IMR-90 (cell line): ENCODE results near the gene GRM8. TPM values are rescaled to one million over a fixed set of nuclear protein-coding genes. Genes with fewer than 3 reads are reported as not detected.

ENCODE experiments used
- ATAC-seq: fragments of 200-7000 bp; cut with Tn5 transposase; 2 replicates; pipeline ENCODE4 v1.9.1; 2020; ENCODE audit warnings: low read depth, mild to moderate bottlenecking, moderate library complexity
- BruUV-seq: library from RNA; stranded (reverse); fragments of 400-500 nt; replicated peaks from 2 replicates; lab custom pipeline; 2021; lab: Mats Ljungman, UMichigan
- CTCF ChIA-PET: fragments of 300-600 bp; formaldehyde crosslinking; extraction: SDS; loops from one replicate; lab custom pipeline; 2021; ENCODE audit warnings: antibody characterized with exemption; lab: Yijun Ruan, JAX
- POLR2A ChIA-PET: fragments of 300-600 bp; sonication (Branson Sonifier 250); formaldehyde crosslinking; loops from one replicate; lab custom pipeline; 2022; ENCODE audit warnings: antibody characterized with exemption; ENCODE audit not compliant: unreplicated experiment; lab: Charles Lee
- DNase-seq: peaks from one replicate; pipeline ENCODE4 v3.0.0; 2013
- H2AFZ ChIP-seq: replicated peaks from 2 replicates; pipeline ENCODE3; 2013; ENCODE audit warnings: low read length, mild to moderate bottlenecking; ENCODE audit not compliant: poor library complexity
- H2AK5ac ChIP-seq: 2 replicates; pipeline ENCODE4 v1.6.1; 2013; ENCODE audit warnings: low read depth, low read length, inconsistent platforms
- H2AK9ac ChIP-seq: replicated peaks from 2 replicates; pipeline ENCODE3; 2013; ENCODE audit warnings: mild to moderate bottlenecking, low read depth, low read length, moderate library complexity; ENCODE audit not compliant: poor library complexity
- H2BK120ac ChIP-seq: 2 replicates; pipeline ENCODE4 v1.6.1; 2013; ENCODE audit warnings: low read depth, low read length, inconsistent platforms
- H2BK15ac ChIP-seq: 3 replicates; pipeline ENCODE4 v1.6.1; 2013; ENCODE audit warnings: low read depth, low read length, inconsistent platforms
- H2BK20ac ChIP-seq: 2 replicates; pipeline ENCODE4 v1.6.1; 2013; ENCODE audit warnings: low read depth, mild to moderate bottlenecking, inconsistent platforms, low read length, moderate library complexity
- H2BK5ac ChIP-seq: 2 replicates; pipeline ENCODE4 v1.6.1; 2013; ENCODE audit warnings: mild to moderate bottlenecking, low read depth, low read length, inconsistent platforms; ENCODE audit not compliant: poor library complexity, severe bottlenecking
- H3K14ac ChIP-seq: replicated peaks from 2 replicates; pipeline ENCODE4 v1.6.1; 2013; ENCODE audit warnings: low read depth, low read length, inconsistent platforms
- H3K18ac ChIP-seq: 2 replicates; pipeline ENCODE4 v1.6.1; 2013; ENCODE audit warnings: low read depth, low read length, control low read depth
- H3K23ac ChIP-seq: 2 replicates; pipeline ENCODE4 v1.6.1; 2013; ENCODE audit warnings: low read depth, low read length, inconsistent platforms
- H3K27ac ChIP-seq: 2 replicates; pipeline ENCODE4 v1.5.1; 2013; ENCODE audit warnings: mild to moderate bottlenecking, control low read depth, low read length; ENCODE audit not compliant: insufficient read depth
- H3K27me3 ChIP-seq: 2 replicates; pipeline ENCODE4 v1.6.1; 2013; ENCODE audit warnings: low read length; ENCODE audit not compliant: control insufficient read depth, insufficient read depth
- H3K36me3 ChIP-seq: 2 replicates; pipeline ENCODE4 v1.6.1; 2013; ENCODE audit warnings: low read length, mixed read lengths; ENCODE audit not compliant: control insufficient read depth, insufficient read depth
- H3K4ac ChIP-seq: 2 replicates; pipeline ENCODE4 v1.6.1; 2013; ENCODE audit warnings: low read depth, low read length, inconsistent platforms
- H3K4me1 ChIP-seq: 2 replicates; pipeline ENCODE4 v1.6.1; 2013; ENCODE audit warnings: low read length, mixed read lengths; ENCODE audit not compliant: control insufficient read depth, insufficient read depth
- H3K4me2 ChIP-seq: 2 replicates; pipeline ENCODE4 v1.6.1; 2013; ENCODE audit warnings: low read depth, mild to moderate bottlenecking, control low read depth, low read length, moderate library complexity
- H3K4me3 ChIP-seq: 2 replicates; pipeline ENCODE4 v1.5.1; 2013; ENCODE audit warnings: low read depth, mild to moderate bottlenecking, control low read depth, low read length, moderate library complexity; ENCODE audit not compliant: insufficient read depth
- H3K56ac ChIP-seq: 2 replicates; pipeline ENCODE4 v1.6.1; 2013; ENCODE audit warnings: low read length, inconsistent platforms; ENCODE audit not compliant: insufficient read depth; ENCODE audit errors: extremely low read depth
- H3K79me1 ChIP-seq, 2 experiments: 2 replicates each; pipeline ENCODE4 v1.6.1; 2013; ENCODE audit warnings: low read length in 2 of 2, inconsistent platforms in 1 of 2, low read depth in 1 of 2
- H3K9ac ChIP-seq: 2 replicates; pipeline ENCODE4 v1.6.1; 2013; ENCODE audit warnings: low read depth, low read length, control low read depth
- H3K9me1 ChIP-seq: 2 replicates; pipeline ENCODE4 v1.6.1; 2013; ENCODE audit warnings: low read length, inconsistent platforms; ENCODE audit not compliant: insufficient read depth
- H3K9me3 ChIP-seq: 2 replicates; pipeline ENCODE4 v1.6.1; 2013; ENCODE audit warnings: low read length; ENCODE audit not compliant: control insufficient read depth, insufficient read depth
- H4K20me1 ChIP-seq: 2 replicates; pipeline ENCODE4 v1.6.1; 2013; ENCODE audit warnings: low read length, inconsistent platforms; ENCODE audit not compliant: insufficient read depth
- H4K5ac ChIP-seq: 2 replicates; pipeline ENCODE4 v1.6.1; 2013; ENCODE audit warnings: mild to moderate bottlenecking, low read depth, low read length, control low read depth
- H4K8ac ChIP-seq, 2 experiments: 2 replicates each; pipeline ENCODE4 v1.6.1; 2013; ENCODE audit warnings: low read depth in 2 of 2, low read length in 2 of 2, control low read depth in 1 of 2, inconsistent platforms in 1 of 2
- H4K91ac ChIP-seq: 2 replicates; pipeline ENCODE4 v1.6.1; 2013; ENCODE audit warnings: low read depth, low read length, inconsistent platforms; ENCODE audit not compliant: insufficient read depth
- CHD1 ChIP-seq: IDR thresholded peaks from 2 replicates; pipeline ENCODE4 v1.6.1; 2012; ENCODE audit warnings: low read depth, low read length, improper control_type of control experiment
- RFX5 ChIP-seq: IDR thresholded peaks from 2 replicates; pipeline ENCODE4 v1.8.0; 2012; ENCODE audit warnings: low read depth, mild to moderate bottlenecking, low read length, moderate library complexity
- WGBS, 2 experiments: methylation state at CpG; one replicate each; pipeline versions ENCODE4 v1.1.5 to v1.1.7; 2013; ENCODE audit warnings: missing lambda C conversion rate in 2 of 2; ENCODE audit not compliant: insufficient read length in 1 of 2; ENCODE audit errors: extremely low coverage in 2 of 2; 5-methylcytosine and 5-hydroxymethylcytosine counted together
- dilution Hi-C: fragments of 300-500 bp; cut with HindIII; formaldehyde crosslinking; loops from one replicate; pipeline ENCODE4 v1.14.3; 2018; ENCODE audit warnings: low sequenced_read_pairs; ENCODE audit not compliant: unreplicated experiment
- in situ Hi-C: fragments of 300-500 bp; cut with MboI; formaldehyde crosslinking; loops from 3 replicates; pipeline ENCODE4 v1.14.3; 2019; ENCODE audit warnings: low sequenced_read_pairs, inconsistent platforms, mixed read lengths
- intact Hi-C: fragments of 100-400 bp; cut with micrococcal nuclease; formaldehyde crosslinking; loops from 2 replicates; pipeline ENCODE4 v1.10.0; 2022
- polyA plus RNA-seq, 3 experiments: library from polyadenylated mRNA; depleted of rRNA; stranded (reverse); fragments of >200 nt; gene quantifications; 2 replicates each; pipeline ENCODE4 v1.2.3, GENCODE V29; 2012; ENCODE audit warnings: low replicate concordance in 1 of 3
- total RNA-seq: library from RNA; depleted of rRNA; stranded (reverse); fragments of >200 nt; gene quantifications from 2 replicates; pipeline ENCODE4 v1.2.3, GENCODE V29; 2012

The GRM8 gene
- total and polyA plus RNA-seq, 2 of the 4 experiments (the other 2 are of a cell fraction): not detected

DNA sequence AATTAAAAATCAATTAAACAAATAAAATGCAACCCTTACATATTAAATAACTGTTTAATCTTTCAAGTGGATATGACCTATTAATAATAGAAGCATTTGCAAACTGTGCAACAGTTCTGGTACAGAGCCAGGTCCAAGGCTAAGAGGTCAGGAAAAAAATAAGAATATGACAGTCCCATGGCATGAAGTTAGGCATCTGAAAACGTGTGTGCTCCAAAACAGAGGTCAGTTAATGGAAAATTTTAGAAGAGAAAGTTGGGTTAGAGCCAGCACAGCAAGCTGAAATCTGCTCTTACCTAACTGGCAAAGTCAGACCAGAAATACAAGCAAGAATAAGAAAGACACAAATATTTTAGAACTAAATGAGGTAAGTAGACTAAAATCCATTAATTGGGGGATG lies 757.7 kb downstream of the GRM8 start:
- POLR2A ChIA-PET: no interaction called here
- no peak overlapping the region for H3K4me2 ChIP-seq
- no peaks in the 10 kb centered on the region for H3K9me1 ChIP-seq
- no peak overlapping the region for H3K56ac ChIP-seq
- no peak overlapping the region for H2BK15ac ChIP-seq
- H3K18ac ChIP-seq: no peak overlapping the region
- no peak overlapping the region for H3K4me3 ChIP-seq
- no peak overlapping the region for H3K14ac ChIP-seq
- no peak overlapping the region for H3K4ac ChIP-seq
- CTCF ChIA-PET: no interaction called here
- H2AK9ac ChIP-seq: no peak overlapping the region
- H3K79me1 ChIP-seq: no peaks in the 10 kb centered on the region
- dilution Hi-C loops: no loop called here
- no peak for DNase-seq
- TF ChIP-seq CHD1 (no peak), RFX5 (no peak)
- peaks cover 6% of the 10 kb centered on the region; the same call in 1 of the 2 replicates for H3K9me3 ChIP-seq
- H4K5ac ChIP-seq: no peak overlapping the region
- H3K27ac ChIP-seq: no peak overlapping the region
- ATAC-seq: no peak
- no peak overlapping the region for H3K23ac ChIP-seq
- H2BK120ac ChIP-seq: no peak overlapping the region
- no CpG with 5 or more reads among the region's 1 CpG for WGBS, 2 experiments
- no peaks in the 10 kb centered on the region for H3K4me1 ChIP-seq
- intact Hi-C loops: no loop called here
- no peaks in the 10 kb centered on the region for H4K20me1 ChIP-seq
- no peaks in the 10 kb centered on the region for H3K36me3 ChIP-seq
- no peak overlapping the region for H2BK5ac ChIP-seq
- no peak overlapping the region for H2AFZ ChIP-seq
- no peaks in the 10 kb centered on the region for H3K27me3 ChIP-seq
- BruUV-seq: no TSS peak
- no peak overlapping the region for H4K8ac ChIP-seq
- no peak overlapping the region for H2BK20ac ChIP-seq
- no peak overlapping the region for H3K9ac ChIP-seq
- no peak overlapping the region for H4K91ac ChIP-seq
- no peak overlapping the region for H2AK5ac ChIP-seq
- in situ Hi-C loops: no loop called here
